K562 (cell line): ENCODE results near the gene NUAK1. TPM values are rescaled to one million over a fixed set of nuclear protein-coding genes. Genes with fewer than 3 reads are reported as not detected.

Experiments used
- ATAC-seq: fragments of 200-7000 bp; cut with Tn5 transposase; 3 replicates; pipeline ENCODE4 v1.9.1; 2020; ENCODE audit warnings: moderate library complexity
- BruUV-seq: library from RNA; stranded (reverse); fragments of 400-500 nt; replicated peaks from 2 replicates; lab custom pipeline; 2021; lab: Mats Ljungman, UMichigan
- CTCF ChIA-PET: fragments of 300-600 bp; formaldehyde crosslinking; extraction: SDS; loops from one replicate; lab custom pipeline; 2021; ENCODE audit warnings: low intra/inter-chr PET ratio; lab: Yijun Ruan, JAX
- POLR2A ChIA-PET: fragments of 300-600, 350-650 bp; sonication (Branson Sonifier 250); formaldehyde crosslinking; extraction: SDS; loops from one replicate; lab custom pipeline; 2021; ENCODE audit warnings: antibody characterized with exemption, inconsistent platforms; lab: Yijun Ruan, JAX
- DNase-seq, 4 experiments: peaks; one replicate each; pipeline versions ENCODE4 v3.0.0 to v3.0.0-alpha.2; 2011 to 2018; ENCODE audit warnings: low spot score in 3 of 4, mixed read lengths in 3 of 4; ENCODE audit errors: extremely low read depth in 1 of 4
- FAIRE-seq: peaks from 2 replicates; lab custom pipeline; 2011; peaks lifted over from hg19 to GRCh38; lab: Jason Lieb, UNC
- H2AFZ ChIP-seq: 2 replicates; pipeline ENCODE4 v1.6.0; 2011; ENCODE audit warnings: low read depth, low read length, control low read depth, inconsistent platforms
- H3K27ac ChIP-seq: fragments of 200-600 bp; 3 replicates; pipeline ENCODE4 v1.8.0; 2011; ENCODE audit warnings: low read depth, mild to moderate bottlenecking, control low read depth, inconsistent platforms, low read length, moderate library complexity, mixed read lengths; ENCODE audit errors: extremely low read depth
- H3K27me3 ChIP-seq, 2 experiments: fragments of 300-600 bp in 1 of 2; 2 replicates in 1 of 2; 3 replicates in 1 of 2; pipeline versions ENCODE4 v1.6.0 to v1.8.0; 2011; ENCODE audit warnings: inconsistent platforms in 2 of 2, low read length in 2 of 2, mild to moderate bottlenecking in 1 of 2, mixed read lengths in 1 of 2, moderate library complexity in 1 of 2; ENCODE audit not compliant: control insufficient read depth in 2 of 2, insufficient read depth in 2 of 2
- H3K36me3 ChIP-seq: fragments of 300-600 bp; 3 replicates; pipeline ENCODE4 v1.8.0; 2011; ENCODE audit warnings: mild to moderate bottlenecking, low read length, inconsistent platforms; ENCODE audit not compliant: control insufficient read depth, insufficient read depth
- H3K4me1 ChIP-seq, 2 experiments: fragments of 200-600 bp in 1 of 2; replicated peaks in 1 of 2; 2 replicates in 1 of 2; 3 replicates in 1 of 2; pipeline versions ENCODE4 v1.5.1 to v1.8.0; 2011; ENCODE audit warnings: inconsistent platforms in 2 of 2, low read length in 2 of 2, mild to moderate bottlenecking in 1 of 2, mixed read lengths in 1 of 2, moderate library complexity in 1 of 2; ENCODE audit not compliant: control insufficient read depth in 2 of 2, insufficient read depth in 2 of 2
- H3K4me2 ChIP-seq: 2 replicates; pipeline ENCODE4 v1.6.1; 2011; ENCODE audit warnings: low read length, control low read depth, inconsistent platforms, mixed read lengths; ENCODE audit not compliant: insufficient read depth
- H3K4me3 ChIP-seq: fragments of 200-600 bp; sonication (generic), shearing (Covaris generic); 2 replicates; pipeline ENCODE4 v1.5.1; 2016; ENCODE audit warnings: control low read depth, inconsistent platforms
- H3K79me2 ChIP-seq: fragments of 200-600 bp; 3 replicates; pipeline ENCODE4 v1.8.0; 2011; ENCODE audit warnings: low read length, inconsistent platforms; ENCODE audit not compliant: control insufficient read depth, insufficient read depth
- H3K9ac ChIP-seq, 2 experiments: 2 replicates each; pipeline versions ENCODE4 v1.6.0 to v1.6.1; 2011; ENCODE audit warnings: low read depth in 2 of 2, low read length in 2 of 2, control low read depth in 1 of 2, inconsistent platforms in 1 of 2, mild to moderate bottlenecking in 1 of 2, mixed read lengths in 1 of 2; ENCODE audit not compliant: insufficient read depth in 1 of 2
- H3K9me1 ChIP-seq: one replicate; pipeline ENCODE4 v1.6.0; 2011; ENCODE audit warnings: inconsistent platforms, mild to moderate bottlenecking, low read length, moderate library complexity; ENCODE audit not compliant: control insufficient read depth, insufficient read depth
- H3K9me3 ChIP-seq: replicated peaks from 2 replicates; pipeline ENCODE4 v1.5.1; 2011; ENCODE audit warnings: low read depth, low read length, inconsistent platforms; ENCODE audit not compliant: control insufficient read depth, insufficient read depth
- H4K20me1 ChIP-seq: replicated peaks from 2 replicates; pipeline ENCODE4 v1.6.1; 2011; ENCODE audit warnings: low read length, inconsistent platforms, mixed read lengths; ENCODE audit not compliant: control insufficient read depth, insufficient read depth
- ESRRB ChIP-seq: fragments of 250-450 bp; sonication (Bioruptor Pico); IDR thresholded peaks from 2 replicates; pipeline ENCODE4 v1.5.0; 2020; ENCODE audit warnings: mild to moderate bottlenecking, moderate library complexity, borderline replicate concordance
- FOXM1 ChIP-seq, 2 experiments: fragments of 450-650 bp in 1 of 2; sonication (generic) in 1 of 2; formaldehyde crosslinking in 1 of 2; IDR thresholded peaks; 2 replicates each; pipeline versions ENCODE4 v1.6.1 to v1.9.0; 2017 to 2022; ENCODE audit warnings: low read depth in 2 of 2, mild to moderate bottlenecking in 2 of 2, missing genetic modification reagents in 1 of 2, moderate library complexity in 1 of 2
- FUS ChIP-seq: fragments of 200-400 bp; formaldehyde crosslinking; optimal IDR thresholded peaks from 2 replicates; pipeline ENCODE3; 2017; ENCODE audit warnings: low read depth, low read length
- MCM5 ChIP-seq: fragments of 450-650 bp; IDR thresholded peaks from 2 replicates; pipeline ENCODE4 v1.6.1; 2016; ENCODE audit warnings: low read depth
- MEF2A ChIP-seq: IDR thresholded peaks from 2 replicates; pipeline ENCODE4 v1.6.1; 2011; ENCODE audit warnings: low read depth, mild to moderate bottlenecking, low read length, moderate library complexity; ENCODE audit not compliant: control insufficient read depth
- MYBL2 ChIP-seq, 2 experiments: fragments of 450-650 bp in 1 of 2; sonication (generic) in 1 of 2; formaldehyde crosslinking in 1 of 2; IDR thresholded peaks; 2 replicates each; pipeline versions ENCODE4 v1.6.1 to v1.8.1; 2017 to 2022; ENCODE audit warnings: borderline replicate concordance in 1 of 2, inconsistent platforms in 1 of 2, low read depth in 1 of 2, mild to moderate bottlenecking in 1 of 2, missing genetic modification reagents in 1 of 2, moderate library complexity in 1 of 2
- PRMT5 ChIP-seq: sonication (generic); formaldehyde crosslinking; IDR thresholded peaks from 2 replicates; pipeline ENCODE4 v1.5.0; 2020; ENCODE audit warnings: missing genetic modification reagents
- RNF2 ChIP-seq: sonication (generic); IDR thresholded peaks from 2 replicates; pipeline ENCODE4 v1.6.1; 2016
- SIN3A ChIP-seq, 2 experiments: fragments of 150-350 bp in 1 of 2; IDR thresholded peaks; 2 replicates each; pipeline ENCODE4 v1.6.1; 2011 to 2016; ENCODE audit warnings: borderline replicate concordance in 2 of 2, low read depth in 2 of 2, low read length in 2 of 2, mild to moderate bottlenecking in 2 of 2, moderate library complexity in 2 of 2; ENCODE audit not compliant: control insufficient read depth in 1 of 2
- STAT6 ChIP-seq: sonication (generic); formaldehyde crosslinking; IDR thresholded peaks from 2 replicates; pipeline ENCODE4 v1.8.1; 2023; ENCODE audit warnings: mild to moderate bottlenecking, missing genetic modification reagents
- WGBS: fragments of 100-300 bp; shearing (Covaris generic); methylation state at CpG from one replicate; pipeline ENCODE4 v1.1.6; 2016; ENCODE audit warnings: low coverage, mixed read lengths; ENCODE audit not compliant: insufficient coverage; ENCODE audit errors: missing lambda C conversion rate; 5-methylcytosine and 5-hydroxymethylcytosine counted together
- in situ Hi-C: fragments of 300-500 bp; cut with MboI; formaldehyde crosslinking; loops from 4 replicates; pipeline ENCODE4 v1.15.0; 2018; ENCODE audit warnings: inconsistent platforms, mixed read lengths
- intact Hi-C: fragments of 100-400 bp; cut with micrococcal nuclease; formaldehyde crosslinking; loops from 2 replicates; pipeline ENCODE4 v1.14.2; 2022
- polyA plus RNA-seq, 8 experiments: library from polyadenylated mRNA; depleted of rRNA in 4 of 8; stranded (reverse) in 5 of 8; unstranded in 3 of 8; fragments of >200 nt; fragmentation: Nextera tagmentation in 2 of 8; fragmentation: Illumina TruSeq in 1 of 8; extraction: Ambion mirVana in 2 of 8; extraction: Trizol in 1 of 8; gene quantifications; 2 replicates each; pipeline versions ENCODE4 v1.2.1 to v1.2.3, GENCODE V29; 2011 to 2014; ENCODE audit warnings: inconsistent platforms in 1 of 8, missing spikeins in 1 of 8
- total RNA-seq, 7 experiments: library from RNA; depleted of rRNA in 6 of 7; stranded (reverse); fragments of >200 nt in 6 of 7; fragmentation: Illumina TruSeq in 2 of 7; extraction: Trizol in 2 of 7; gene quantifications; 2 replicates each; pipeline versions ENCODE4 v1.2.1 to v1.2.3, GENCODE V29; 2011 to 2021; ENCODE audit warnings: low replicate concordance in 1 of 7
- TF ChIP-seq, protein P1 (sequence below): sonication (generic); formaldehyde crosslinking; IDR thresholded peaks from 2 replicates; pipeline ENCODE4 v1.9.0; 2022; ENCODE audit warnings: mild to moderate bottlenecking, missing genetic modification reagents
- TF ChIP-seq, protein P2 (sequence below): sonication (generic); formaldehyde crosslinking; IDR thresholded peaks from 2 replicates; pipeline ENCODE4 v1.8.0; 2023; ENCODE audit warnings: mild to moderate bottlenecking, missing genetic modification reagents
- TF ChIP-seq, protein P3 (sequence below): sonication (generic); formaldehyde crosslinking; IDR thresholded peaks from 2 replicates; pipeline ENCODE4 v1.8.0; 2022; ENCODE audit warnings: mild to moderate bottlenecking, low read depth, missing genetic modification reagents

Gene NUAK1
- total and polyA plus RNA-seq, 9 of the 15 experiments (the other 6 are each of a cell fraction or from before 2014, with no cell fraction given), result 0.02 TPM; not detected in 8

DNA sequence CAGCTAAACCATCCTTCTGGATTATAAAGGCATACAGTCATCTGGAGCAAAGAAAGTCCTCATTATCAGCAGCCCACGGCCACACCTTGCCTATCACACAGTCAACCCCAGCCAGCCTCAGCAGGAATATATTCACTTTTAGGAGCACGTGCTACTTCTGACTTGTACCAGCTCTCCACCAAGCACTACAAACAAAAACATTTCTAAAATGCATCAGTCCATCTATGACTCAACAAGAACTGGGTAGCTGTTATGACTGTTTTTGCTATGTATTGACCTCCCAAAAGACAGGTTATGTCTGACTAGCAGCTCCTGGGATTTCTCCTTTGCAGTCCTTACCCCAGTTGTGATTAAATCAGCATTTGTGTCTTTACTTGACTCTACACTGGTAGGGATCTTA is 31.2 kb downstream of the NUAK1 start:
- Histone ChIP-seq H3K4me1 (no peaks in the 10 kb centered on the region), H3K4me3 (no peak overlapping the region), H3K9me3 (no peaks in the 10 kb centered on the region), H3K9me1 (no peaks in the 10 kb centered on the region), H3K9ac (no peak overlapping the region), H4K20me1 (no peaks in the 10 kb centered on the region; the same call in 1 of the 2 replicates), H3K4me2 (no peak overlapping the region), H3K27me3 (peaks cover 0 to 4% of the 10 kb centered on the region in 2 experiments; a peak in 2 of 5 replicates), H3K27ac (no peak overlapping the region), H3K36me3 (no peaks in the 10 kb centered on the region), H2AFZ (no peak overlapping the region), H3K79me2 (no peaks in the 10 kb centered on the region)
- ATAC-seq, result no peak
- WGBS, result 0% methylated on average over 2 of the region's 2 CpGs
- DNase-seq, result no peak
- in situ Hi-C loops (no loop called here), intact Hi-C loops (no loop called here)
- ChIA-PET CTCF (no interaction called here), POLR2A (interaction anchor here (0.6 to 0.7 kb wide), 2 partner anchors 17 to 1324 kb away, joined by 3 read pairs; no protein-coding TSS in a partner anchor)
- FAIRE-seq, result no peak
- no TSS peak for BruUV-seq
- TF ChIP-seq, protein P1, sequence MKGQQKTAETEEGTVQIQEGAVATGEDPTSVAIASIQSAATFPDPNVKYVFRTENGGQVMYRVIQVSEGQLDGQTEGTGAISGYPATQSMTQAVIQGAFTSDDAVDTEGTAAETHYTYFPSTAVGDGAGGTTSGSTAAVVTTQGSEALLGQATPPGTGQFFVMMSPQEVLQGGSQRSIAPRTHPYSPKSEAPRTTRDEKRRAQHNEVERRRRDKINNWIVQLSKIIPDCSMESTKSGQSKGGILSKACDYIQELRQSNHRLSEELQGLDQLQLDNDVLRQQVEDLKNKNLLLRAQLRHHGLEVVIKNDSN (CRISPR knock-in tag), result no peak
- TF ChIP-seq, protein P2, sequence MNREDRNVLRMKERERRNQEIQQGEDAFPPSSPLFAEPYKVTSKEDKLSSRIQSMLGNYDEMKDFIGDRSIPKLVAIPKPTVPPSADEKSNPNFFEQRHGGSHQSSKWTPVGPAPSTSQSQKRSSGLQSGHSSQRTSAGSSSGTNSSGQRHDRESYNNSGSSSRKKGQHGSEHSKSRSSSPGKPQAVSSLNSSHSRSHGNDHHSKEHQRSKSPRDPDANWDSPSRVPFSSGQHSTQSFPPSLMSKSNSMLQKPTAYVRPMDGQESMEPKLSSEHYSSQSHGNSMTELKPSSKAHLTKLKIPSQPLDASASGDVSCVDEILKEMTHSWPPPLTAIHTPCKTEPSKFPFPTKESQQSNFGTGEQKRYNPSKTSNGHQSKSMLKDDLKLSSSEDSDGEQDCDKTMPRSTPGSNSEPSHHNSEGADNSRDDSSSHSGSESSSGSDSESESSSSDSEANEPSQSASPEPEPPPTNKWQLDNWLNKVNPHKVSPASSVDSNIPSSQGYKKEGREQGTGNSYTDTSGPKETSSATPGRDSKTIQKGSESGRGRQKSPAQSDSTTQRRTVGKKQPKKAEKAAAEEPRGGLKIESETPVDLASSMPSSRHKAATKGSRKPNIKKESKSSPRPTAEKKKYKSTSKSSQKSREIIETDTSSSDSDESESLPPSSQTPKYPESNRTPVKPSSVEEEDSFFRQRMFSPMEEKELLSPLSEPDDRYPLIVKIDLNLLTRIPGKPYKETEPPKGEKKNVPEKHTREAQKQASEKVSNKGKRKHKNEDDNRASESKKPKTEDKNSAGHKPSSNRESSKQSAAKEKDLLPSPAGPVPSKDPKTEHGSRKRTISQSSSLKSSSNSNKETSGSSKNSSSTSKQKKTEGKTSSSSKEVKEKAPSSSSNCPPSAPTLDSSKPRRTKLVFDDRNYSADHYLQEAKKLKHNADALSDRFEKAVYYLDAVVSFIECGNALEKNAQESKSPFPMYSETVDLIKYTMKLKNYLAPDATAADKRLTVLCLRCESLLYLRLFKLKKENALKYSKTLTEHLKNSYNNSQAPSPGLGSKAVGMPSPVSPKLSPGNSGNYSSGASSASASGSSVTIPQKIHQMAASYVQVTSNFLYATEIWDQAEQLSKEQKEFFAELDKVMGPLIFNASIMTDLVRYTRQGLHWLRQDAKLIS, result no peak
- TF ChIP-seq MEF2A (no peak), FUS (no peak), RNF2 (no peak), STAT6 (CRISPR knock-in tag) (no peak), SIN3A (IDR thresholded peaks at IDR 0.05; ENCODE audit: borderline replicate concordance in 2 of 2, control insufficient read depth in 1 of 2, low read depth in 2 of 2, low read length in 2 of 2) (no peak), MCM5 (no peak), FOXM1 (IDR thresholded peaks at IDR 0.05; ENCODE audit: low read depth) (no peak), FOXM1 (CRISPR knock-in tag; IDR thresholded peaks at IDR 0.05; ENCODE audit: low read depth) (no peak), ESRRB (CRISPR knock-in tag) (no peak), MYBL2 (IDR thresholded peaks at IDR 0.05; ENCODE audit: low read depth) (no peak), MYBL2 (CRISPR knock-in tag; IDR thresholded peaks at IDR 0.05; ENCODE audit: borderline replicate concordance) (no peak), PRMT5 (no peak)
- TF ChIP-seq, protein P3, sequence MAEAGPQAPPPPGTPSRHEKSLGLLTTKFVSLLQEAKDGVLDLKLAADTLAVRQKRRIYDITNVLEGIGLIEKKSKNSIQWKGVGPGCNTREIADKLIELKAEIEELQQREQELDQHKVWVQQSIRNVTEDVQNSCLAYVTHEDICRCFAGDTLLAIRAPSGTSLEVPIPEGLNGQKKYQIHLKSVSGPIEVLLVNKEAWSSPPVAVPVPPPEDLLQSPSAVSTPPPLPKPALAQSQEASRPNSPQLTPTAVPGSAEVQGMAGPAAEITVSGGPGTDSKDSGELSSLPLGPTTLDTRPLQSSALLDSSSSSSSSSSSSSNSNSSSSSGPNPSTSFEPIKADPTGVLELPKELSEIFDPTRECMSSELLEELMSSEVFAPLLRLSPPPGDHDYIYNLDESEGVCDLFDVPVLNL (CRISPR knock-in tag), result no peak
